Right lobe of liver (tissue), 6 donors: ENCODE measurements around the gene UNC93B1. TPM values are rescaled to one million over a fixed set of nuclear protein-coding genes. Genes with fewer than 3 reads are reported as not detected.

Source experiments
- ATAC-seq, 4 donors: fragments of 200-7000 bp; cut with Tn5 transposase; one replicate each; pipeline ENCODE4 v1.9.1; 2020; ENCODE audit warnings: mild to moderate bottlenecking in 4 of 4, moderate library complexity in 4 of 4
- DNase-seq, 3 donors: peaks; one replicate each; pipeline ENCODE4 v3.0.0-alpha.2; 2020
- H3K27ac ChIP-seq, 3 donors: fragments of 200-600 bp; one replicate each; pipeline ENCODE4 v1.8.0; 2022
- H3K27me3 ChIP-seq, 2 donors: fragments of 200-600 bp; one replicate each; pipeline ENCODE4 v1.8.0; 2022
- H3K36me3 ChIP-seq, 4 donors: fragments of 200-600 bp; sonication (generic) in 1 of 4; one replicate each; pipeline versions ENCODE4 v1.5.1 to v1.8.0; 2017 to 2022; ENCODE audit warnings: control low read depth in 1 of 4
- H3K4me1 ChIP-seq, 4 donors: fragments of 200-600 bp; sonication (generic) in 1 of 4; one replicate each; pipeline versions ENCODE4 v1.5.1 to v1.8.0; 2017 to 2022; ENCODE audit warnings: control low read depth in 1 of 4
- H3K4me3 ChIP-seq, 3 donors: fragments of 200-600 bp; one replicate each; pipeline ENCODE4 v1.8.0; 2022
- H3K9me3 ChIP-seq, 4 donors: fragments of 200-600 bp; sonication (generic) in 1 of 4; one replicate each; pipeline versions ENCODE4 v1.5.1 to v1.8.0; 2017 to 2022; ENCODE audit warnings: control low read depth in 1 of 4
- CTCF ChIP-seq, 4 donors: fragments of 200-600 bp in 3 of 4; fragments of 450-650 bp in 1 of 4; IDR thresholded peaks; one replicate each; pipeline versions ENCODE4 v1.5.1 to v1.8.0; 2016 to 2022; ENCODE audit warnings: antibody characterized with exemption in 4 of 4, mild to moderate bottlenecking in 2 of 4
- POLR2A ChIP-seq: fragments of 450-650 bp; IDR thresholded peaks from one replicate; pipeline ENCODE4 v1.6.1; 2017; ENCODE audit warnings: antibody characterized with exemption, mild to moderate bottlenecking
- WGBS: methylation state at CpG from one replicate; pipeline ENCODE4 v1.1.6; 2018; ENCODE audit warnings: low coverage, low lambda C conversion rate; ENCODE audit not compliant: insufficient coverage; ENCODE audit errors: missing lambda C conversion rate; 5-methylcytosine and 5-hydroxymethylcytosine counted together
- intact Hi-C, 2 donors: fragments of 100-400 bp; cut with DNase I; formaldehyde crosslinking; loops; one replicate each; pipeline versions ENCODE4 v1.11.2 to v1.14.1; 2022
- total RNA-seq, 6 experiments: library from RNA; depleted of rRNA in 2 of 6; stranded (reverse); fragments of >200 nt in 2 of 6; fragmentation: NEBNext Ultra II Directional in 3 of 6; extraction: Animal tissue kit (Norgen Biotek cat#: 25700) in 3 of 6; gene quantifications; one replicate each; pipeline versions ENCODE4 v1.1.0 to v1.2.4, GENCODE V29; 2016 to 2023
- donor health status: DM: no; HTN: yes; CAD: no.
- donor health status: DM: no; HTN: no; CAD: no.
- donor health status: DM: no; HTN: no; CAD: no.
- donor health status: DM: no; HTN: yes; CAD: no.
- donor health status: DM: no; HTN: yes; CAD: no.

The UNC93B1 gene
- total RNA-seq, 6 experiments from 2014 or later = 13.3 to 21.4 (median 17.9) TPM

GRCh38 chr11:68007498-68008380, 3.8 kb upstream of the UNC93B1 start:
- peaks cover 0 to 21% (median 7%) of the 10 kb centered on the region in 4 donors for H3K4me1 ChIP-seq
- no peaks in the 10 kb centered on the region for H3K27me3 ChIP-seq
- WGBS = 80% methylated on average over 1 of the region's 16 CpGs
- no peaks in the 10 kb centered on the region for H3K9me3 ChIP-seq
- ATAC-seq = no peak
- H3K36me3 ChIP-seq = no peaks in the 10 kb centered on the region
- intact Hi-C loops = no loop called here
- no peak overlapping the region for H3K4me3 ChIP-seq
- H3K27ac ChIP-seq = no peak overlapping the region
- peak in 2 of 3 donors; percentile 24 to 41 for DNase-seq
- TF ChIP-seq POLR2A (no peak), CTCF (IDR thresholded peaks at IDR 0.05) (no peak)

GRCh38 chr11:68006606-68007166, 2.8 kb upstream of the UNC93B1 start:
- TF ChIP-seq CTCF (IDR thresholded peaks at IDR 0.05) (no peak), POLR2A (no peak)
- peaks cover 0 to 21% (median 7%) of the 10 kb centered on the region in 4 donors for H3K4me1 ChIP-seq
- intact Hi-C loops = no loop called here
- 90% methylated on average over 2 of the region's 7 CpGs for WGBS
- H3K36me3 ChIP-seq = no peaks in the 10 kb centered on the region
- H3K27ac ChIP-seq = no peak overlapping the region
- H3K27me3 ChIP-seq = no peaks in the 10 kb centered on the region
- no peaks in the 10 kb centered on the region for H3K9me3 ChIP-seq
- ATAC-seq (no peak), DNase-seq (peak in 1 of 3 donors; percentile 8)
- H3K4me3 ChIP-seq = no peak overlapping the region

- Histone ChIP-seq H3K27ac (no peak overlapping the region), H3K36me3 (no peaks in the 10 kb centered on the region), H3K9me3 (no peaks in the 10 kb centered on the region), H3K4me1 (peaks cover 0 to 6% (median 1%) of the 10 kb centered on the region in 4 donors), H3K4me3 (no peak overlapping the region), H3K27me3 (no peaks in the 10 kb centered on the region)
- WGBS = 89% methylated on average over 7 of the region's 14 CpGs
- ATAC-seq = no peak
- TF ChIP-seq CTCF (IDR thresholded peaks at IDR 0.05) = no peak
- TF ChIP-seq POLR2A = no peak
- peak in 1 of 3 donors; percentile 40 for DNase-seq
- intact Hi-C loops = no loop called here
Measured at GRCh38 chr11:68004551-68005335, 846 bp upstream of the UNC93B1 start.

GRCh38 chr11:68002938-68003845, 705 bp downstream of the UNC93B1 start:
- ATAC-seq (peak; percentile 13 to 49 (median 29)), DNase-seq (peak in 1 of 3 donors; percentile 53)
- H3K4me3 ChIP-seq = peak overlapping the region; percentile 57 to 80 (median 62)
- no peak for TF ChIP-seq POLR2A
- TF ChIP-seq CTCF (IDR thresholded peaks at IDR 0.05) = no peak
- peak overlapping the region; percentile 47 to 77 (median 70) for H3K27ac ChIP-seq
- H3K27me3 ChIP-seq = no peaks in the 10 kb centered on the region
- 28% methylated on average over 8 of the region's 86 CpGs for WGBS
- peaks cover 0 to 4% (median under 1%) of the 10 kb centered on the region in 4 donors for H3K4me1 ChIP-seq
- intact Hi-C loops = no loop called here
- no peaks in the 10 kb centered on the region for H3K36me3 ChIP-seq
- H3K9me3 ChIP-seq = no peaks in the 10 kb centered on the region
